B cell (primary cell): ENCODE data around the gene SFXN1. TPM values are rescaled to one million over a fixed set of nuclear protein-coding genes. Genes with fewer than 3 reads are reported as not detected.

Source experiments
- ATAC-seq: fragments of 200-7000 bp; cut with Tn5 transposase; one replicate; pipeline ENCODE4 v1.10.0; 2021; ENCODE audit warnings: low read depth, mild to moderate bottlenecking, moderate number of reproducible peaks, moderate library complexity
- CTCF ChIA-PET: fragments of 350-600 bp; sonication (Branson Sonifier 250); formaldehyde crosslinking; loops from one replicate; lab custom pipeline; 2021; ENCODE audit warnings: antibody characterized with exemption, inconsistent platforms; lab: Charles Lee
- POLR2A ChIA-PET: fragments of 350-600 bp; sonication (Branson Sonifier 250); formaldehyde crosslinking; loops from one replicate; lab custom pipeline; 2021; ENCODE audit warnings: antibody characterized with exemption; lab: Charles Lee
- DNase-seq: peaks from one replicate; pipeline ENCODE4 v3.0.0; 2013
- H2AFZ ChIP-seq: 2 replicates; pipeline ENCODE4 v1.6.1; 2012; ENCODE audit warnings: mild to moderate bottlenecking, low read depth, low read length; ENCODE audit not compliant: insufficient read depth, poor library complexity, severe bottlenecking
- H3K27ac ChIP-seq, 2 donors: 1 replicate in 1 of 2; 2 replicates in 1 of 2; pipeline ENCODE4 v1.5.1; 2012 to 2013; ENCODE audit warnings: low read length in 2 of 2, mild to moderate bottlenecking in 2 of 2, moderate library complexity in 1 of 2
- H3K27me3 ChIP-seq, 4 experiments: fragments of 200-600 bp in 1 of 4; sonication (generic) in 1 of 4; replicated peaks in 1 of 4; 1 replicate in 2 of 4; 2 replicates in 2 of 4; pipeline versions ENCODE4 v1.6.1 to v1.7.0; 2013 to 2016; ENCODE audit warnings: low read length in 3 of 4, mild to moderate bottlenecking in 2 of 4, mixed read lengths in 1 of 4, moderate library complexity in 1 of 4; ENCODE audit not compliant: insufficient read depth in 4 of 4, control insufficient read depth in 3 of 4; ENCODE audit errors: control extremely low read depth in 1 of 4
- H3K36me3 ChIP-seq, 2 experiments: replicated peaks in 1 of 2; 1 replicate in 1 of 2; 2 replicates in 1 of 2; pipeline versions ENCODE4 v1.6.1 to v1.7.1; 2013; ENCODE audit warnings: low read length in 1 of 2; ENCODE audit not compliant: insufficient read depth in 2 of 2, control insufficient read depth in 1 of 2; ENCODE audit errors: control extremely low read depth in 1 of 2, extremely low read depth in 1 of 2
- H3K4me1 ChIP-seq, 2 donors: fragments of 200-600 bp in 1 of 2; sonication (generic) in 1 of 2; 1 replicate in 1 of 2; 2 replicates in 1 of 2; pipeline versions ENCODE4 v1.5.1 to v1.6.1; 2013 to 2017; ENCODE audit warnings: low read length in 2 of 2; ENCODE audit not compliant: control insufficient read depth in 2 of 2, insufficient read depth in 2 of 2
- H3K4me2 ChIP-seq: replicated peaks from 2 replicates; pipeline ENCODE3; 2012; ENCODE audit warnings: mild to moderate bottlenecking, low read depth, low read length; ENCODE audit not compliant: poor library complexity, severe bottlenecking
- H3K4me3 ChIP-seq, 5 experiments: fragments of 200-600 bp in 1 of 5; sonication (generic) in 1 of 5; 1 replicate in 3 of 5; 2 replicates in 2 of 5; pipeline versions ENCODE4 v1.5.1 to v1.7.0; 2011 to 2016; ENCODE audit warnings: low read length in 4 of 5, mild to moderate bottlenecking in 4 of 5, low read depth in 2 of 5, control low read depth in 1 of 5, moderate library complexity in 1 of 5; ENCODE audit not compliant: insufficient read depth in 1 of 5; ENCODE audit errors: control extremely low read depth in 1 of 5, extremely low read depth in 1 of 5
- H3K79me2 ChIP-seq: fragments of 200-600 bp; sonication (generic); one replicate; pipeline ENCODE4 v1.6.0; 2016; ENCODE audit warnings: low read length; ENCODE audit not compliant: control insufficient read depth, insufficient read depth
- H3K9ac ChIP-seq: fragments of 200-600 bp; sonication (generic); 2 replicates; pipeline ENCODE4 v1.6.1; 2017; ENCODE audit warnings: mild to moderate bottlenecking, low read length, moderate library complexity
- H3K9me3 ChIP-seq, 3 donors: one replicate each; pipeline versions ENCODE4 v1.6.1 to v1.7.1; 2013; ENCODE audit warnings: low read length in 2 of 3; ENCODE audit not compliant: control insufficient read depth in 2 of 3, insufficient read depth in 1 of 3; ENCODE audit errors: control extremely low read depth in 1 of 3
- H4K20me1 ChIP-seq: 2 replicates; pipeline ENCODE4 v1.6.0; 2012; ENCODE audit warnings: mild to moderate bottlenecking, low read length; ENCODE audit not compliant: insufficient read depth, control insufficient read depth, poor library complexity, severe bottlenecking
- H3K27ac Mint-ChIP-seq: one replicate; pipeline ENCODE4 v1.8.0; 2021; ENCODE audit warnings: mixed read lengths
- H3K27me3 Mint-ChIP-seq: one replicate; pipeline ENCODE4 v1.8.0; 2021; ENCODE audit warnings: mixed read lengths
- H3K4me1 Mint-ChIP-seq: one replicate; pipeline ENCODE4 v1.8.0; 2021; ENCODE audit warnings: mixed read lengths
- H3K4me3 Mint-ChIP-seq: one replicate; pipeline ENCODE4 v1.8.0; 2021; ENCODE audit warnings: mixed read lengths
- H3K9me3 Mint-ChIP-seq: one replicate; pipeline ENCODE4 v1.8.0; 2022; ENCODE audit warnings: mixed read lengths; ENCODE audit not compliant: insufficient read depth
- CTCF ChIP-seq: fragments of 200-600 bp; IDR thresholded peaks from one replicate; pipeline ENCODE4 v1.8.0; 2022; ENCODE audit warnings: antibody characterized with exemption, mild to moderate bottlenecking
- EZH2 ChIP-seq: IDR thresholded peaks from 2 replicates; pipeline ENCODE4 v1.6.1; 2012; ENCODE audit warnings: borderline replicate concordance, low read depth, mild to moderate bottlenecking, moderate library complexity, low read length; ENCODE audit not compliant: insufficient read depth, poor library complexity, severe bottlenecking
- WGBS: methylation state at CpG from one replicate; pipeline ENCODE4 v1.1.5; 2013; ENCODE audit warnings: missing lambda C conversion rate; ENCODE audit not compliant: insufficient coverage; 5-methylcytosine and 5-hydroxymethylcytosine counted together
- intact Hi-C: fragments of 100-400 bp; cut with micrococcal nuclease; formaldehyde crosslinking; loops from one replicate; pipeline ENCODE4 v1.10.0; 2022
- polyA plus RNA-seq: library from polyadenylated mRNA; depleted of rRNA; stranded (reverse); fragments of >200 nt; gene quantifications from 2 replicates; pipeline ENCODE4 v1.2.3, GENCODE V29; 2012
- total RNA-seq, 2 donors: library from RNA; stranded (reverse); fragments of 120-200 nt in 1 of 2; gene quantifications; 1 replicate in 1 of 2; 2 replicates in 1 of 2; pipeline versions ENCODE4 v1.2.3 to v1.2.4, GENCODE V29; 2013 to 2022

The SFXN1 gene
- total and polyA plus RNA-seq, 2 donors (not counting 1 experiment from before 2014, with no cell fraction given) = 16.4 to 30.5 TPM

- H3K79me2 ChIP-seq = no peaks in the 10 kb centered on the region
- no peaks in the 10 kb centered on the region for H3K36me3 ChIP-seq
- no peak overlapping the region for H3K4me3 ChIP-seq
- ChIA-PET POLR2A (interaction anchor here (0.6 kb wide), 1 partner anchor 48 kb away, joined by 13 read pairs; no protein-coding TSS in a partner anchor), CTCF (no interaction called here)
- no peak overlapping the region for H3K9ac ChIP-seq
- H3K27ac Mint-ChIP-seq = no peak overlapping the region
- H3K27me3 ChIP-seq = peaks cover 0 to 3% (median 0%) of the 10 kb centered on the region in 4 experiments
- TF ChIP-seq EZH2 = no peak
- TF ChIP-seq CTCF = no peak
- H3K9me3 ChIP-seq = no peaks in the 10 kb centered on the region
- intact Hi-C loops = no loop called here
- no peak overlapping the region for H3K4me3 Mint-ChIP-seq
- DNase-seq = no peak
- H3K9me3 Mint-ChIP-seq = no peaks in the 10 kb centered on the region
- 9% methylated on average over 7 of the region's 7 CpGs for WGBS
- no peaks in the 10 kb centered on the region for H3K4me1 ChIP-seq
- ATAC-seq = no peak
- H4K20me1 ChIP-seq = no peaks in the 10 kb centered on the region
- no peak overlapping the region for H3K4me2 ChIP-seq
- H2AFZ ChIP-seq = no peak overlapping the region
- H3K4me1 Mint-ChIP-seq = no peaks in the 10 kb centered on the region
- peaks cover 29% of the 10 kb centered on the region for H3K27me3 Mint-ChIP-seq
- no peak overlapping the region for H3K27ac ChIP-seq
These were observed 97.7 kb downstream of the SFXN1 start for GRCh38 chr5:175576096-175576495.

GRCh38 chr5:175576591-175576990 lies 98.2 kb downstream of the SFXN1 start:
- Histone ChIP-seq H4K20me1 (no peaks in the 10 kb centered on the region), H3K27ac (no peak overlapping the region), H3K79me2 (no peaks in the 10 kb centered on the region), H3K36me3 (no peaks in the 10 kb centered on the region), H3K27me3 (peaks cover 0 to 3% (median 0%) of the 10 kb centered on the region in 4 experiments), H3K9me3 (no peaks in the 10 kb centered on the region), H3K4me3 (no peak overlapping the region), H3K9ac (no peak overlapping the region), H3K4me2 (no peak overlapping the region), H3K4me1 (no peaks in the 10 kb centered on the region), H2AFZ (no peak overlapping the region)
- Mint-ChIP-seq H3K27me3 (peaks cover 28% of the 10 kb centered on the region), H3K9me3 (no peaks in the 10 kb centered on the region), H3K4me1 (no peaks in the 10 kb centered on the region), H3K27ac (no peak overlapping the region), H3K4me3 (no peak overlapping the region)
- ChIA-PET POLR2A (no interaction called here), CTCF (no interaction called here)
- intact Hi-C loops = no loop called here
- 89% methylated on average over 5 of the region's 6 CpGs for WGBS
- no peak for TF ChIP-seq CTCF
- TF ChIP-seq EZH2 = no peak
- no peak for DNase-seq
- ATAC-seq = no peak

Other genes starting within 250 kb of the SFXN1 start
- gene DRD1, start 34.4 kb upstream of the SFXN1 start, total RNA-seq = not detected in 2 replicates
- not detected in 2 replicates for gene DRD1, start 34.4 kb upstream of the SFXN1 start, polyA plus RNA-seq
- not detected in 2 replicates for gene HRH2, start 179.5 kb downstream of the SFXN1 start, total RNA-seq
- gene HRH2, start 179.5 kb downstream of the SFXN1 start, polyA plus RNA-seq = 0.27 and 0.46 TPM in 2 replicates